ENCODE measurements around the gene PRKCZ.

- no peak for TF ChIP-seq CTCF (IDR thresholded peaks at IDR 0.05)
- no peak for TF ChIP-seq POLR2A (IDR thresholded peaks at IDR 0.05)
- no peak for TF ChIP-seq POLR2AphosphoS5 (IDR thresholded peaks at IDR 0.05; ENCODE audit: insufficient read depth in 1 of 2, low read depth in 1 of 2)
These were observed 71.0 kb downstream of the PRKCZ start for GRCh38 chr1:2121101-2121691.

Data from vagina (tissue), 2 donors.